ENCODE results near the gene TH. TPM values are rescaled to one million over a fixed set of nuclear protein-coding genes. Genes with fewer than 3 reads are reported as not detected.
"Not testable (repeated sequence)": the region's sequence is repeated elsewhere in the genome, so short reads cannot be mapped to it uniquely, and the experiment has no call there.

Gene TH
- total RNA-seq, 2 experiments from 2014 or later: not detected

GRCh38 chr11:2194877-2195755, 23.5 kb upstream of the TH start:
- Mint-ChIP-seq H3K4me1 (peaks cover 9% of the 10 kb centered on the region), H3K4me3 (no peak overlapping the region), H3K9me3 (no peaks in the 10 kb centered on the region), H3K27ac (no peak overlapping the region), H3K27me3 (peaks cover 18% of the 10 kb centered on the region), H3K36me3 (no peaks in the 10 kb centered on the region)
- peak; percentile 74 for DNase-seq
- peak; percentile 35 for ATAC-seq (ENCODE audit: low read depth)
- POLR2A ChIA-PET: no interaction called here

GRCh38 chr11:2193888-2194595, 22.4 kb upstream of the TH start:
- POLR2A ChIA-PET; H3K36me3 Mint-ChIP-seq; H3K9me3 Mint-ChIP-seq; H3K4me1 Mint-ChIP-seq; H3K4me3 Mint-ChIP-seq; ATAC-seq (ENCODE audit: low read depth); DNase-seq; H3K27ac Mint-ChIP-seq: not testable (repeated sequence)
- peaks cover 18% of the 10 kb centered on the region for H3K27me3 Mint-ChIP-seq

GRCh38 chr11:2193099-2193887, 21.7 kb upstream of the TH start:
- Mint-ChIP-seq H3K4me1 (peaks cover 9% of the 10 kb centered on the region), H3K4me3 (no peak overlapping the region), H3K9me3 (no peaks in the 10 kb centered on the region)

GRCh38 chr11:2192435-2192834, 20.8 kb upstream of the TH start:
- POLR2A ChIA-PET: interaction anchor here (0.5 kb wide), 1 partner anchor 421 kb away, joined by 3 read pairs; no protein-coding TSS in a partner anchor
- Mint-ChIP-seq H3K36me3 (no peaks in the 10 kb centered on the region), H3K27me3 (peaks cover 18% of the 10 kb centered on the region), H3K27ac (no peak overlapping the region), H3K4me3 (no peak overlapping the region), H3K4me1 (peaks cover 9% of the 10 kb centered on the region), H3K9me3 (no peaks in the 10 kb centered on the region)
- ATAC-seq (ENCODE audit: low read depth): no peak
- no peak for DNase-seq

More at GRCh38 chr11:2193099-2193887, 21.7 kb upstream of the TH start:
- POLR2A ChIA-PET: no interaction called here
- Mint-ChIP-seq H3K36me3 (no peaks in the 10 kb centered on the region), H3K27ac (no peak overlapping the region), H3K27me3 (peaks cover 18% of the 10 kb centered on the region)
- DNase-seq (no peak), ATAC-seq (ENCODE audit: low read depth) (no peak)

GRCh38 chr11:2191883-2192282, 20.3 kb upstream of the TH start:
- DNase-seq: no peak
- POLR2A ChIA-PET: no interaction called here
- no peak for ATAC-seq (ENCODE audit: low read depth)
- Mint-ChIP-seq H3K4me3 (no peak overlapping the region), H3K27me3 (peaks cover 15% of the 10 kb centered on the region), H3K27ac (peak overlapping the region; percentile 48), H3K4me1 (peaks cover 6% of the 10 kb centered on the region), H3K36me3 (no peaks in the 10 kb centered on the region), H3K9me3 (no peaks in the 10 kb centered on the region)

- no peaks in the 10 kb centered on the region for H3K36me3 Mint-ChIP-seq
- POLR2A ChIA-PET: interaction anchor here (0.7 kb wide), 1 partner anchor 110 kb away, joined by 3 read pairs; no protein-coding TSS in a partner anchor
- H3K9me3 Mint-ChIP-seq: no peaks in the 10 kb centered on the region
- H3K27ac Mint-ChIP-seq: no peak overlapping the region
- ATAC-seq (ENCODE audit: low read depth): no peak
- peaks cover 3% of the 10 kb centered on the region for H3K4me1 Mint-ChIP-seq
- peaks cover 6% of the 10 kb centered on the region for H3K27me3 Mint-ChIP-seq
- DNase-seq: no peak
- H3K4me3 Mint-ChIP-seq: no peak overlapping the region
Measured at GRCh38 chr11:2190657-2191471, 19.2 kb upstream of the TH start.

- Mint-ChIP-seq H3K4me1 (peaks cover 3% of the 10 kb centered on the region), H3K36me3 (no peaks in the 10 kb centered on the region), H3K9me3 (no peaks in the 10 kb centered on the region), H3K4me3 (no peak overlapping the region), H3K27ac (no peak overlapping the region), H3K27me3 (peaks cover 6% of the 10 kb centered on the region)
- no peak for DNase-seq
- no peak for ATAC-seq (ENCODE audit: low read depth)
- POLR2A ChIA-PET: no interaction called here
Measured at GRCh38 chr11:2189938-2190656, 18.5 kb upstream of the TH start.

- H3K4me1 Mint-ChIP-seq: peaks cover 3% of the 10 kb centered on the region
- H3K4me3 Mint-ChIP-seq: no peak overlapping the region
- POLR2A ChIA-PET: no interaction called here
- no peak for ATAC-seq (ENCODE audit: low read depth)
- H3K27me3 Mint-ChIP-seq: peaks cover 6% of the 10 kb centered on the region
- DNase-seq: no peak
- H3K9me3 Mint-ChIP-seq: no peaks in the 10 kb centered on the region
- no peak overlapping the region for H3K27ac Mint-ChIP-seq
- H3K36me3 Mint-ChIP-seq: no peaks in the 10 kb centered on the region
Measured at GRCh38 chr11:2188745-2189144, 17.1 kb upstream of the TH start.

- no peaks in the 10 kb centered on the region for H3K36me3 Mint-ChIP-seq
- no peaks in the 10 kb centered on the region for H3K9me3 Mint-ChIP-seq
- no peak overlapping the region for H3K4me3 Mint-ChIP-seq
- no peak for DNase-seq
- peaks cover 6% of the 10 kb centered on the region for H3K27me3 Mint-ChIP-seq
- no peak for ATAC-seq (ENCODE audit: low read depth)
- POLR2A ChIA-PET: no interaction called here
- H3K27ac Mint-ChIP-seq: no peak overlapping the region
- H3K4me1 Mint-ChIP-seq: peaks cover 3% of the 10 kb centered on the region
Measured at GRCh38 chr11:2187280-2187707, 15.7 kb upstream of the TH start.

GRCh38 chr11:2186669-2187279, 15.2 kb upstream of the TH start:
- POLR2A ChIA-PET: interaction anchor here (0.6 kb wide), 1 partner anchor 115 kb away, joined by 3 read pairs; the partner anchor contains the start of genes C11orf21 and TSPAN32

GRCh38 chr11:2185324-2186085, 13.9 kb upstream of the TH start:
- Mint-ChIP-seq H3K27me3 (peaks cover 1% of the 10 kb centered on the region), H3K9me3 (no peaks in the 10 kb centered on the region), H3K36me3 (no peaks in the 10 kb centered on the region), H3K4me3 (no peak overlapping the region), H3K4me1 (no peaks in the 10 kb centered on the region), H3K27ac (no peak overlapping the region)
- POLR2A ChIA-PET: interaction anchor here (0.9 kb wide), 1 partner anchor 114 kb away, joined by 3 read pairs; no protein-coding TSS in a partner anchor
- no peak for DNase-seq
- no peak for ATAC-seq (ENCODE audit: low read depth)

More at GRCh38 chr11:2186669-2187279, 15.2 kb upstream of the TH start:
- no peaks in the 10 kb centered on the region for H3K36me3 Mint-ChIP-seq
- peak; percentile 62 for DNase-seq
- H3K27me3 Mint-ChIP-seq: peaks cover 6% of the 10 kb centered on the region
- H3K4me1 Mint-ChIP-seq: peaks cover 3% of the 10 kb centered on the region
- no peak overlapping the region for H3K4me3 Mint-ChIP-seq
- H3K9me3 Mint-ChIP-seq: no peaks in the 10 kb centered on the region
- peak; percentile 65 for ATAC-seq (ENCODE audit: low read depth)
- H3K27ac Mint-ChIP-seq: no peak overlapping the region

All from activated naive CD8-positive, alpha-beta T cell treated with anti-CD3 and anti-CD28 coated beads, Interleukin-2, amount 10 ng/mL, durations not matched to agents 7 days and 5 days (primary cell).